Activated B cell treated with CpG ODN at 0.5 μM for 24 hours (primary cell): Measurements from ENCODE around the gene HDDC3. TPM values are rescaled to one million over a fixed set of nuclear protein-coding genes. Genes with fewer than 3 reads are reported as not detected.

Experiments
- ATAC-seq: fragments of 200-7000 bp; cut with Tn5 transposase; one replicate; pipeline ENCODE4 v1.10.0; 2021; ENCODE audit warnings: low read depth, mild to moderate bottlenecking, moderate library complexity
- CTCF ChIA-PET: fragments of 350-600 bp; sonication (Branson Sonifier 250); formaldehyde crosslinking; loops from one replicate; lab custom pipeline; 2021; ENCODE audit warnings: antibody characterized with exemption; lab: Charles Lee
- POLR2A ChIA-PET: fragments of 350-600 bp; sonication (Branson Sonifier 250); formaldehyde crosslinking; loops from one replicate; lab custom pipeline; 2021; ENCODE audit warnings: antibody characterized with exemption; lab: Charles Lee
- DNase-seq: peaks from one replicate; pipeline ENCODE4 v3.0.0; 2022
- H3K27ac Mint-ChIP-seq: one replicate; pipeline ENCODE4 v1.8.0; 2020; ENCODE audit warnings: mixed read lengths
- H3K27me3 Mint-ChIP-seq: one replicate; pipeline ENCODE4 v1.8.0; 2021; ENCODE audit warnings: mixed read lengths
- H3K36me3 Mint-ChIP-seq: one replicate; pipeline ENCODE4 v1.8.0; 2021; ENCODE audit warnings: low read depth, mixed read lengths
- H3K4me1 Mint-ChIP-seq: one replicate; pipeline ENCODE4 v1.8.0; 2021; ENCODE audit warnings: mixed read lengths
- H3K4me3 Mint-ChIP-seq: one replicate; pipeline ENCODE4 v1.8.0; 2020; ENCODE audit warnings: mild to moderate bottlenecking, mixed read lengths
- H3K9me3 Mint-ChIP-seq: one replicate; pipeline ENCODE4 v1.8.0; 2020; ENCODE audit warnings: mixed read lengths
- CTCF ChIP-seq: fragments of 200-600 bp; IDR thresholded peaks from one replicate; pipeline ENCODE4 v1.8.0; 2022; ENCODE audit warnings: antibody characterized with exemption, mild to moderate bottlenecking
- intact Hi-C: fragments of 100-400 bp; cut with micrococcal nuclease; formaldehyde crosslinking; loops from one replicate; pipeline ENCODE4 v1.15.1; 2024
- total RNA-seq: library from RNA; stranded (reverse); gene quantifications from 2 replicates; pipeline ENCODE4 v1.2.3, GENCODE V29; 2022

Gene HDDC3
- total RNA-seq, 1 donor from 2014 or later, result 19.0 TPM

GRCh38 chr15:90974216-90974615 is 41.9 kb upstream of the HDDC3 start:
- POLR2A ChIA-PET, result no interaction called here
- intact Hi-C loops, result no loop called here
- no peak for TF ChIP-seq CTCF
- H3K4me1 Mint-ChIP-seq, result no peaks in the 10 kb centered on the region
- CTCF ChIA-PET, result no interaction called here
- no peak for DNase-seq
- no peaks in the 10 kb centered on the region for H3K9me3 Mint-ChIP-seq
- peaks cover 26% of the 10 kb centered on the region for H3K36me3 Mint-ChIP-seq
- ATAC-seq, result no peak
- H3K27me3 Mint-ChIP-seq, result no peaks in the 10 kb centered on the region
- no peak overlapping the region for H3K27ac Mint-ChIP-seq
- H3K4me3 Mint-ChIP-seq, result no peak overlapping the region

- Mint-ChIP-seq H3K4me1 (no peaks in the 10 kb centered on the region), H3K27ac (no peak overlapping the region), H3K27me3 (no peaks in the 10 kb centered on the region), H3K9me3 (no peaks in the 10 kb centered on the region), H3K36me3 (peaks cover 27% of the 10 kb centered on the region), H3K4me3 (no peak overlapping the region)
- ChIA-PET POLR2A (interaction anchor here (0.6 to 0.8 kb wide), 2 partner anchors 9 to 18 kb away, joined by 3 to 4 read pairs; partner anchors contain the start of gene RCCD1), CTCF (interaction anchor here (0.6 kb wide), 1 partner anchor 812 kb away, joined by 3 read pairs; no protein-coding TSS in a partner anchor)
- TF ChIP-seq CTCF, result no peak
- intact Hi-C loops, result no loop called here
- no peak for ATAC-seq
- no peak for DNase-seq
Measured at GRCh38 chr15:90972133-90972532, 39.8 kb upstream of the HDDC3 start.

GRCh38 chr15:90970274-90970673 is 37.9 kb upstream of the HDDC3 start:
- Mint-ChIP-seq H3K4me1 (no peaks in the 10 kb centered on the region), H3K4me3 (no peak overlapping the region), H3K36me3 (peaks cover 39% of the 10 kb centered on the region), H3K27me3 (no peaks in the 10 kb centered on the region), H3K9me3 (no peaks in the 10 kb centered on the region), H3K27ac (no peak overlapping the region)
- no peak for TF ChIP-seq CTCF
- DNase-seq (no peak), ATAC-seq (no peak)
- ChIA-PET CTCF (no interaction called here), POLR2A (no interaction called here)
- intact Hi-C loops, result no loop called here

GRCh38 chr15:90968434-90968833 is 36.1 kb upstream of the HDDC3 start:
- ChIA-PET POLR2A (no interaction called here), CTCF (interaction anchor here (0.9 kb wide), 1 partner anchor 10 kb away, joined by 3 read pairs; no protein-coding TSS in a partner anchor)
- no peaks in the 10 kb centered on the region for H3K4me1 Mint-ChIP-seq
- no peak overlapping the region for H3K4me3 Mint-ChIP-seq
- no peaks in the 10 kb centered on the region for H3K9me3 Mint-ChIP-seq
- H3K36me3 Mint-ChIP-seq, result peaks cover 37% of the 10 kb centered on the region
- DNase-seq (no peak), ATAC-seq (no peak)
- no peaks in the 10 kb centered on the region for H3K27me3 Mint-ChIP-seq
- TF ChIP-seq CTCF, result no peak
- H3K27ac Mint-ChIP-seq, result no peak overlapping the region
- intact Hi-C loops, result no loop called here

GRCh38 chr15:90967206-90967605 is 34.9 kb upstream of the HDDC3 start:
- ChIA-PET CTCF (no interaction called here), POLR2A (no interaction called here)
- no peak overlapping the region for H3K4me3 Mint-ChIP-seq
- no peak overlapping the region for H3K27ac Mint-ChIP-seq
- DNase-seq (no peak), ATAC-seq (no peak)
- TF ChIP-seq CTCF, result no peak
- intact Hi-C loops, result no loop called here
- H3K27me3 Mint-ChIP-seq, result no peaks in the 10 kb centered on the region
- no peaks in the 10 kb centered on the region for H3K4me1 Mint-ChIP-seq
- peaks cover 41% of the 10 kb centered on the region for H3K36me3 Mint-ChIP-seq
- H3K9me3 Mint-ChIP-seq, result no peaks in the 10 kb centered on the region
